PC-3 (cell line): ENCODE data around the gene DVL1. TPM values are rescaled to one million over a fixed set of nuclear protein-coding genes. Genes with fewer than 3 reads are reported as not detected.

Source experiments
- ATAC-seq: fragments of 200-7000 bp; cut with Tn5 transposase; 2 replicates; pipeline ENCODE4 v1.9.1; 2020; ENCODE audit warnings: mild to moderate bottlenecking, moderate library complexity
- BruUV-seq: library from RNA; stranded (reverse); fragments of 400-500 nt; replicated peaks from 2 replicates; lab custom pipeline; 2021; lab: Mats Ljungman, UMichigan
- CTCF ChIA-PET: fragments of 300-600 bp; sonication (Branson Sonifier 250); formaldehyde crosslinking; loops from one replicate; lab custom pipeline; 2022; ENCODE audit warnings: antibody characterized with exemption; lab: Charles Lee
- POLR2A ChIA-PET: fragments of 300-600 bp; sonication (Branson Sonifier 250); formaldehyde crosslinking; loops from one replicate; lab custom pipeline; 2022; ENCODE audit warnings: antibody characterized with exemption; ENCODE audit not compliant: unreplicated experiment; lab: Charles Lee
- DNase-seq: peaks from one replicate; pipeline ENCODE4 v3.0.0-alpha.2; 2015
- H2AFZ ChIP-seq: fragments of 300-600 bp; sonication (generic); 2 replicates; pipeline ENCODE4 v1.6.0; 2016; ENCODE audit warnings: antibody characterized with exemption, low read length
- H3F3A ChIP-seq: fragments of 300-600 bp; sonication (generic); one replicate; pipeline ENCODE4 v1.6.0; 2017; ENCODE audit warnings: antibody characterized with exemption, low read length, control low read depth, mild to moderate bottlenecking; ENCODE audit not compliant: unreplicated experiment
- H3K27ac ChIP-seq: fragments of 300-600 bp; sonication (generic); 2 replicates; pipeline ENCODE4 v1.5.1; 2016; ENCODE audit warnings: mild to moderate bottlenecking, low read length
- H3K27me3 ChIP-seq: fragments of 300-600 bp; sonication (generic); 2 replicates; pipeline ENCODE4 v1.6.1; 2016; ENCODE audit warnings: low read length, mixed read lengths
- H3K36me3 ChIP-seq: fragments of 300-600 bp; sonication (generic); 2 replicates; pipeline ENCODE4 v1.6.1; 2016; ENCODE audit warnings: low read depth, mixed run types, low read length, mixed read lengths
- H3K4me1 ChIP-seq: fragments of 300-600 bp; sonication (generic); 2 replicates; pipeline ENCODE4 v1.5.1; 2016; ENCODE audit warnings: low read length; ENCODE audit not compliant: insufficient read depth
- H3K4me2 ChIP-seq: fragments of 300-600 bp; sonication (generic); 2 replicates; pipeline ENCODE4 v1.6.0; 2016; ENCODE audit warnings: low read length
- H3K4me3 ChIP-seq: fragments of 300-600 bp; sonication (generic); 2 replicates; pipeline ENCODE4 v1.5.1; 2016; ENCODE audit warnings: mild to moderate bottlenecking, low read length, mixed read lengths
- H3K79me2 ChIP-seq: fragments of 300-600 bp; sonication (generic); 2 replicates; pipeline ENCODE4 v1.6.1; 2017; ENCODE audit warnings: low read length, mixed read lengths
- H3K9ac ChIP-seq: fragments of 300-600 bp; sonication (generic); 2 replicates; pipeline ENCODE4 v1.6.0; 2016; ENCODE audit warnings: mild to moderate bottlenecking, low read length
- H3K9me2 ChIP-seq: fragments of 300-600 bp; sonication (generic); replicated peaks from 2 replicates; pipeline ENCODE4 v1.6.1; 2016; ENCODE audit warnings: mixed run types, low read length, mixed read lengths
- H3K9me3 ChIP-seq: fragments of 300-600 bp; sonication (generic); 2 replicates; pipeline ENCODE4 v1.6.1; 2016; ENCODE audit warnings: low read length, mixed read lengths
- H4K20me1 ChIP-seq: fragments of 300-600 bp; sonication (generic); 2 replicates; pipeline ENCODE4 v1.6.1; 2016; ENCODE audit warnings: low read length, mixed read lengths
- EZH2 ChIP-seq: fragments of 300-600 bp; sonication (generic); IDR thresholded peaks from one replicate; pipeline ENCODE4 v1.6.1; 2017; ENCODE audit warnings: antibody characterized with exemption, mild to moderate bottlenecking, low read length; ENCODE audit not compliant: unreplicated experiment
- EZH2phosphoT487 ChIP-seq: fragments of 300-600 bp; sonication (generic); IDR thresholded peaks from 2 replicates; pipeline ENCODE4 v1.6.1; 2018; ENCODE audit warnings: mild to moderate bottlenecking, antibody characterized with exemption, low read length, borderline replicate concordance
- intact Hi-C: fragments of 100-400 bp; cut with micrococcal nuclease; formaldehyde crosslinking; loops from 2 replicates; pipeline ENCODE4 v1.9.0; 2023
- total RNA-seq: library from RNA; depleted of rRNA; stranded (reverse); fragments of >200 nt; gene quantifications from 2 replicates; pipeline ENCODE4 v1.2.3, GENCODE V29; 2014
- TF ChIP-seq, protein P1 (sequence below): fragments of 300-600 bp; sonication (generic); conservative IDR thresholded peaks from 2 replicates; pipeline ENCODE4 v1.5.1; 2017; ENCODE audit warnings: antibody characterized with exemption, low read depth, mild to moderate bottlenecking, low read length

DVL1 gene
- total RNA-seq, 1 experiment from 2014 or later: 626 TPM

- Histone ChIP-seq H3K4me2 (no peak overlapping the region), H3K9me3 (no peaks in the 10 kb centered on the region), H3K4me1 (peaks cover 32% of the 10 kb centered on the region), H3K27ac (no peak overlapping the region), H3K9me2 (no peaks in the 10 kb centered on the region), H3K9ac (no peak overlapping the region), H3K79me2 (peaks cover 60% of the 10 kb centered on the region), H3K4me3 (no peak overlapping the region), H2AFZ (no peak overlapping the region), H4K20me1 (peaks cover 7% of the 10 kb centered on the region; the same call in 1 of the 2 replicates), H3K27me3 (no peaks in the 10 kb centered on the region), H3F3A (peaks cover 9% of the 10 kb centered on the region), H3K36me3 (peaks cover 48% of the 10 kb centered on the region)
- POLR2A ChIA-PET: no interaction called here
- ATAC-seq: no peak
- intact Hi-C loops: no loop called here
- no peak for DNase-seq
- no TSS peak for BruUV-seq
- CTCF ChIA-PET: no interaction called here
- TF ChIP-seq EZH2phosphoT487: no peak
- no peak for TF ChIP-seq EZH2
- TF ChIP-seq, protein P1, sequence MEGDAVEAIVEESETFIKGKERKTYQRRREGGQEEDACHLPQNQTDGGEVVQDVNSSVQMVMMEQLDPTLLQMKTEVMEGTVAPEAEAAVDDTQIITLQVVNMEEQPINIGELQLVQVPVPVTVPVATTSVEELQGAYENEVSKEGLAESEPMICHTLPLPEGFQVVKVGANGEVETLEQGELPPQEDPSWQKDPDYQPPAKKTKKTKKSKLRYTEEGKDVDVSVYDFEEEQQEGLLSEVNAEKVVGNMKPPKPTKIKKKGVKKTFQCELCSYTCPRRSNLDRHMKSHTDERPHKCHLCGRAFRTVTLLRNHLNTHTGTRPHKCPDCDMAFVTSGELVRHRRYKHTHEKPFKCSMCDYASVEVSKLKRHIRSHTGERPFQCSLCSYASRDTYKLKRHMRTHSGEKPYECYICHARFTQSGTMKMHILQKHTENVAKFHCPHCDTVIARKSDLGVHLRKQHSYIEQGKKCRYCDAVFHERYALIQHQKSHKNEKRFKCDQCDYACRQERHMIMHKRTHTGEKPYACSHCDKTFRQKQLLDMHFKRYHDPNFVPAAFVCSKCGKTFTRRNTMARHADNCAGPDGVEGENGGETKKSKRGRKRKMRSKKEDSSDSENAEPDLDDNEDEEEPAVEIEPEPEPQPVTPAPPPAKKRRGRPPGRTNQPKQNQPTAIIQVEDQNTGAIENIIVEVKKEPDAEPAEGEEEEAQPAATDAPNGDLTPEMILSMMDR: no peak
Observed at GRCh38 chr1:1314678-1315335, 34.4 kb downstream of the DVL1 start.

GRCh38 chr1:1314237-1314586, 35.0 kb downstream of the DVL1 start:
- Histone ChIP-seq H3K27ac (no peak overlapping the region), H3K79me2 (peaks cover 60% of the 10 kb centered on the region), H3K9me2 (no peaks in the 10 kb centered on the region), H3K4me2 (no peak overlapping the region), H3K36me3 (peaks cover 43% of the 10 kb centered on the region), H2AFZ (no peak overlapping the region), H3K4me3 (no peak overlapping the region), H3K27me3 (no peaks in the 10 kb centered on the region), H4K20me1 (peaks cover 7% of the 10 kb centered on the region; the same call in 1 of the 2 replicates), H3K4me1 (peaks cover 31% of the 10 kb centered on the region), H3K9ac (no peak overlapping the region), H3K9me3 (no peaks in the 10 kb centered on the region), H3F3A (peaks cover 9% of the 10 kb centered on the region)
- ChIA-PET CTCF (no interaction called here), POLR2A (no interaction called here)
- DNase-seq (no peak), ATAC-seq (no peak)
- no TSS peak for BruUV-seq
- intact Hi-C loops: no loop called here
- TF ChIP-seq EZH2phosphoT487 (no peak), EZH2 (no peak)
- TF ChIP-seq, protein P1: no peak

- Histone ChIP-seq H3K27ac (no peak overlapping the region), H3K9me2 (no peaks in the 10 kb centered on the region)
- CTCF ChIA-PET: no interaction called here
Observed at GRCh38 chr1:1313500-1314236, 35.5 kb downstream of the DVL1 start.

More at GRCh38 chr1:1313500-1314236, 35.5 kb downstream of the DVL1 start:
- peaks cover 7% of the 10 kb centered on the region; the same call in 1 of the 2 replicates for H4K20me1 ChIP-seq
- ATAC-seq (no peak), DNase-seq (no peak)
- peaks cover 3% of the 10 kb centered on the region for H3F3A ChIP-seq
- POLR2A ChIA-PET: no interaction called here
- BruUV-seq: no TSS peak
- intact Hi-C loops: no loop called here
- no peaks in the 10 kb centered on the region for H3K27me3 ChIP-seq
- no peak overlapping the region for H2AFZ ChIP-seq
- no peak overlapping the region for H3K4me2 ChIP-seq
- H3K79me2 ChIP-seq: peaks cover 60% of the 10 kb centered on the region
- H3K9ac ChIP-seq: no peak overlapping the region
- H3K4me3 ChIP-seq: no peak overlapping the region
- no peaks in the 10 kb centered on the region for H3K9me3 ChIP-seq
- H3K4me1 ChIP-seq: peaks cover 25% of the 10 kb centered on the region
- TF ChIP-seq EZH2: no peak
- TF ChIP-seq, protein P1: no peak
- no peak for TF ChIP-seq EZH2phosphoT487
- peaks cover 38% of the 10 kb centered on the region for H3K36me3 ChIP-seq
